Activated B cell treated with CpG ODN at 0.5 μM for 24 hours (primary cell): Measurements from ENCODE around the gene ATP5MC3. TPM values are rescaled to one million over a fixed set of nuclear protein-coding genes. Genes with fewer than 3 reads are reported as not detected.
"Not testable (repeated sequence)": the region's sequence is repeated elsewhere in the genome, so short reads cannot be mapped to it uniquely, and the experiment has no call there.

Source experiments
- ATAC-seq: fragments of 200-7000 bp; cut with Tn5 transposase; one replicate; pipeline ENCODE4 v1.10.0; 2021; ENCODE audit warnings: low read depth, mild to moderate bottlenecking, moderate library complexity
- CTCF ChIA-PET: fragments of 350-600 bp; sonication (Branson Sonifier 250); formaldehyde crosslinking; loops from one replicate; lab custom pipeline; 2021; ENCODE audit warnings: antibody characterized with exemption; lab: Charles Lee
- POLR2A ChIA-PET: fragments of 350-600 bp; sonication (Branson Sonifier 250); formaldehyde crosslinking; loops from one replicate; lab custom pipeline; 2021; ENCODE audit warnings: antibody characterized with exemption; lab: Charles Lee
- DNase-seq: peaks from one replicate; pipeline ENCODE4 v3.0.0; 2022
- H3K27ac Mint-ChIP-seq: one replicate; pipeline ENCODE4 v1.8.0; 2020; ENCODE audit warnings: mixed read lengths
- H3K27me3 Mint-ChIP-seq: one replicate; pipeline ENCODE4 v1.8.0; 2021; ENCODE audit warnings: mixed read lengths
- H3K36me3 Mint-ChIP-seq: one replicate; pipeline ENCODE4 v1.8.0; 2021; ENCODE audit warnings: low read depth, mixed read lengths
- H3K4me1 Mint-ChIP-seq: one replicate; pipeline ENCODE4 v1.8.0; 2021; ENCODE audit warnings: mixed read lengths
- H3K4me3 Mint-ChIP-seq: one replicate; pipeline ENCODE4 v1.8.0; 2020; ENCODE audit warnings: mild to moderate bottlenecking, mixed read lengths
- H3K9me3 Mint-ChIP-seq: one replicate; pipeline ENCODE4 v1.8.0; 2020; ENCODE audit warnings: mixed read lengths
- intact Hi-C: fragments of 100-400 bp; cut with micrococcal nuclease; formaldehyde crosslinking; loops from one replicate; pipeline ENCODE4 v1.15.1; 2024
- total RNA-seq: library from RNA; stranded (reverse); gene quantifications from 2 replicates; pipeline ENCODE4 v1.2.3, GENCODE V29; 2022
- TF ChIP-seq, protein P1 (sequence below): fragments of 200-600 bp; IDR thresholded peaks from one replicate; pipeline ENCODE4 v1.8.0; 2022; ENCODE audit warnings: antibody characterized with exemption, mild to moderate bottlenecking

Gene ATP5MC3
- total RNA-seq, result 147 and 163 TPM in 2 replicates

- peak within 1 kb of the TSS; percentile 94 for H3K4me3 Mint-ChIP-seq
- peak within 1 kb of the TSS; percentile 83 for H3K27ac Mint-ChIP-seq
- intact Hi-C loops, result loop anchor here (1.0 to 5.0 kb wide), 4 partner anchors 13 to 934 kb away; partner anchors contain the start of genes ATF2, LNPK and OLA1
- ATAC-seq, result peak; percentile 89
- H3K36me3 Mint-ChIP-seq, result peaks cover 33% of the 10 kb centered on the region
- TF ChIP-seq, protein P1, sequence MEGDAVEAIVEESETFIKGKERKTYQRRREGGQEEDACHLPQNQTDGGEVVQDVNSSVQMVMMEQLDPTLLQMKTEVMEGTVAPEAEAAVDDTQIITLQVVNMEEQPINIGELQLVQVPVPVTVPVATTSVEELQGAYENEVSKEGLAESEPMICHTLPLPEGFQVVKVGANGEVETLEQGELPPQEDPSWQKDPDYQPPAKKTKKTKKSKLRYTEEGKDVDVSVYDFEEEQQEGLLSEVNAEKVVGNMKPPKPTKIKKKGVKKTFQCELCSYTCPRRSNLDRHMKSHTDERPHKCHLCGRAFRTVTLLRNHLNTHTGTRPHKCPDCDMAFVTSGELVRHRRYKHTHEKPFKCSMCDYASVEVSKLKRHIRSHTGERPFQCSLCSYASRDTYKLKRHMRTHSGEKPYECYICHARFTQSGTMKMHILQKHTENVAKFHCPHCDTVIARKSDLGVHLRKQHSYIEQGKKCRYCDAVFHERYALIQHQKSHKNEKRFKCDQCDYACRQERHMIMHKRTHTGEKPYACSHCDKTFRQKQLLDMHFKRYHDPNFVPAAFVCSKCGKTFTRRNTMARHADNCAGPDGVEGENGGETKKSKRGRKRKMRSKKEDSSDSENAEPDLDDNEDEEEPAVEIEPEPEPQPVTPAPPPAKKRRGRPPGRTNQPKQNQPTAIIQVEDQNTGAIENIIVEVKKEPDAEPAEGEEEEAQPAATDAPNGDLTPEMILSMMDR, result no peak
- POLR2A ChIA-PET, result interaction anchor here (0.8 to 2.0 kb wide), 3 partner anchors 10 to 15 kb away, joined by 3 to 19 read pairs (median 5); no protein-coding TSS in a partner anchor
- DNase-seq, result peak; percentile 87
- CTCF ChIA-PET, result no interaction called here
- H3K4me1 Mint-ChIP-seq, result peaks cover 21% of the 10 kb centered on the region
- no peaks in the 10 kb centered on the region for H3K9me3 Mint-ChIP-seq
- H3K27me3 Mint-ChIP-seq, result no peaks in the 10 kb centered on the region
These were observed at the start of gene ATP5MC3 for GRCh38 chr2:175181104-175181876. Gene ATP5MC3, minus strand, starts transcription at chr2:175181710. Its CDS starts 317 bp downstream, at chr2:175181393.

DNA sequence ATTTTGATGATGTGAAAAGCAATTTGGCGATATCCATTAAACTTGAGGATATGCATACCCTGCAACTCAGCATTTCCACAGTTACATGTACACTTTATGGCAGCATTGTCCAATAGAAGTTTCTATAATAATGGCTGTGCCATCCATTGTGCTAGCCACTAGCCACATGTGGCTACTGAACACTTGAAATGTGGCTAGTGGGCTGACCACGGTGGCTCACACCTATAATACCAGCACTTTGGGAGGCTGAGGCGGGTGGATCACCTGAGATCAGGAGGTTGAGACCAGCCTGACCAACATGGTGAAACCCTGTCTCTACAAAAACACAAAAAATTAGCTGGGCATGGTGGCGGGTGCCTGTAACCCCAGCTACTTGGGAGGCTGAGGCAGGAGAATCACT is 47.1 kb upstream of the ATP5MC3 start:
- H3K36me3 Mint-ChIP-seq, intact Hi-C loops, H3K4me1 Mint-ChIP-seq, H3K4me3 Mint-ChIP-seq, POLR2A ChIA-PET, H3K27ac Mint-ChIP-seq, DNase-seq, CTCF ChIA-PET, ATAC-seq, H3K9me3 Mint-ChIP-seq: not testable (repeated sequence)
- peaks cover 13% of the 10 kb centered on the region for H3K27me3 Mint-ChIP-seq

DNA sequence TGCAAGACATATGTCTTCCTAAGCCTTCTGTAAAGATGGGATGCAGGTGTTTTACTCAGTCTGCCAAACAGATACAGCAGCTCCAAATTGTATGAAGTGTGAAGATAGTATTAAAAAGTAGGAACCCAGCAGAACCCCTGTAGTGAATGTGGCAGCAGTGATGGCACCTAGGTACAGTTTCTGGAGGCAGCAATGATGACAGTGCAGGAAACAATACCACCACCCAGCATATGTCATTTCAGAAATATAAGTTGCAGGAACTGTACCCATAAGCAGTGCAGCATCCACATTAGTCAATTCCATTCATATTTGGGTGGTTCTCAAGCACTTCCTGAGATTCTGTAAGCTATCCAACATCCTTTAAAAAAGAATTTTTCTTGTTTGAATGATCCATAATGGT is 46.7 kb upstream of the ATP5MC3 start:
- no peak for DNase-seq
- CTCF ChIA-PET, result no interaction called here
- no peak overlapping the region for H3K27ac Mint-ChIP-seq
- no peak overlapping the region for H3K4me3 Mint-ChIP-seq
- TF ChIP-seq, protein P1, result no peak
- peaks cover 16% of the 10 kb centered on the region for H3K27me3 Mint-ChIP-seq
- H3K36me3 Mint-ChIP-seq, result no peaks in the 10 kb centered on the region
- intact Hi-C loops, result no loop called here
- no peaks in the 10 kb centered on the region for H3K4me1 Mint-ChIP-seq
- no peak for ATAC-seq
- POLR2A ChIA-PET, result no interaction called here
- H3K9me3 Mint-ChIP-seq, result no peaks in the 10 kb centered on the region

DNA sequence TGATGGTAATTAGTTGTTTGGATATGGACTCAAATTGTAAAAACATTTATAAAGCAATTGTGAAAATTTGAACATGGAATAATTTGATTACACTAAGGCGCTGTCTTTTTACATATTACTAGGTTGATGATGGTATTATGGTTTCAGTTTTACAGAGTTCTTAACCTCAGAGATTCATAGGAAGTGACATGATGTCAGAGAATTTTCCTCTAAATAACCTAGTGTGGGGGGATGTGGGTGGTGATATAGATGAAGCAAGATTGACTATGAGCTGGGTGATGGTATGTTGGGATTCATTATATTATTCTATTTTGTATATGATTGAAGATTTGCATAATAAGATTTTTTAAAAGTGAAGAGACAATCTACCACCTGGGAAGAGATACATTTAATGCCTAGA is 45.9 kb upstream of the ATP5MC3 start:
- Mint-ChIP-seq H3K27ac (no peak overlapping the region), H3K36me3 (no peaks in the 10 kb centered on the region), H3K4me1 (no peaks in the 10 kb centered on the region), H3K9me3 (no peaks in the 10 kb centered on the region), H3K4me3 (no peak overlapping the region), H3K27me3 (peaks cover 17% of the 10 kb centered on the region)
- ChIA-PET CTCF (no interaction called here), POLR2A (no interaction called here)
- ATAC-seq (no peak), DNase-seq (no peak)
- TF ChIP-seq, protein P1, result no peak
- intact Hi-C loops, result no loop called here

- ATAC-seq, result no peak
- ChIA-PET CTCF (interaction anchor here (0.6 kb wide), 1 partner anchor 272 kb away, joined by 3 read pairs; no protein-coding TSS in a partner anchor), POLR2A (no interaction called here)
- Mint-ChIP-seq H3K4me1 (no peaks in the 10 kb centered on the region), H3K4me3 (no peak overlapping the region), H3K27ac (no peak overlapping the region), H3K36me3 (no peaks in the 10 kb centered on the region), H3K9me3 (no peaks in the 10 kb centered on the region), H3K27me3 (peaks cover 16% of the 10 kb centered on the region)
- intact Hi-C loops, result no loop called here
- TF ChIP-seq, protein P1, result no peak
- no peak for DNase-seq
These were observed 38.6 kb upstream of the ATP5MC3 start for GRCh38 chr2:175220075-175220474.
